HG03108 (cell line): Measurements from ENCODE around the gene C2orf81.

Experiments used
- ATAC-seq: cut with Tn5 transposase; IDR thresholded peaks from one replicate; pipeline ENCODE4 v1.9.1; 2021; ENCODE audit warnings: moderate library complexity; ENCODE audit not compliant: unreplicated experiment

C2orf81 gene

DNA sequence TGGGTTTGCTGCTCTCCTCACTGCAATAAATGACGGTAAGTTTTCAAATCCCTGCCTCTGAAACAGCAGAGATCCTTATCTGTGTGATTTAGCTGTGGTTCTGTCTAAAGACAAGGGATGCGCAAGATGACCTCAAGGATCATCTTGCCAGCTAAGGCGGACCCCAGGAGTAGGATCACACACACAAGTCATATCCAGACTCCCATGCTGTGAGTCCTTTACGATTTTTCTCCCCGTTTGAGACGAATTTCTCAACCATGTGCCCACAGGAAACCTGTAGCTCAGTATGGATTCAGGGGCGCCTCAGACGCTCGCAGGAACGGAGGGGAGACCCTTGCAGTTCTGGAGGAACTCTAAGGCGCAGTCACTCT is 30.2 kb downstream of the C2orf81 start:
- ATAC-seq = peak; percentile 8

DNA sequence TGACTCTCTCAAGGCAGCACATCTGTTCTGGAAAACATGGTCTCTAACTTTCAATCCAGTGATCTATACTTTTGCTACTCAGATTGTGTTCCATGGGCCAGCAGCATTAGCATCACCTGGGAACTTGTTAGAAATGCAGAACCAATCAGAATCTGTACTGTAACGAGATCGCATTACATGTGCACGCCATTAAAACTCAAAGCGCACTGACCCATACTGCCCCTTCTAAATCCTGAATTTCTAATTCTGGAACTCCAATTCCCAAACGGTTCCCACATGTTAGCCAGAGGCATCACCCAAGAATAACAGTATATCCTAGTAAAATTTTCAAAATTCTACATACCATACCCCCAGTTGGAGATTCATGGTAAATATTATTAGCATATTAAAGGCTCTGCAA is 30.8 kb downstream of the C2orf81 start:
- ATAC-seq = no peak

DNA sequence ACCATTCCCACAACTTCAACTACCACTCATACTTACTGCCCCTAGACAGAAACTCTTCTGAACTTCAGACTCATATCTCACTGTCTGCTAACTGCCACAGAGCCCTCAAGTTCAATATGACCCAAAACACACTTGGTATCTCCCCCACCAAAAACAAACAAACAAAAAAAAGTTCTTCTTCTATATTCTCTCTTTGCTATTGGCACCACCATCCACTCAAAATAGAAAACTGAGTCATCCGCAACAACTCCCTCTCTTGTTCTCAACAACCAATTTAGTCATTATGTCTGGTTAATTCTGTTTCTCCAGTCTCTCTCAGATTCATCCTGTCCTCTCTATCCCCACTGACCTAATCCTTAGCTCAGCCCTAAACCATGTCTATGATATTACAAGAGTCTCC is 34.1 kb downstream of the C2orf81 start:
- ATAC-seq = no peak

GRCh38 chr2:74385396-74385795 is 36.0 kb downstream of the C2orf81 start:
- no peak for ATAC-seq

DNA sequence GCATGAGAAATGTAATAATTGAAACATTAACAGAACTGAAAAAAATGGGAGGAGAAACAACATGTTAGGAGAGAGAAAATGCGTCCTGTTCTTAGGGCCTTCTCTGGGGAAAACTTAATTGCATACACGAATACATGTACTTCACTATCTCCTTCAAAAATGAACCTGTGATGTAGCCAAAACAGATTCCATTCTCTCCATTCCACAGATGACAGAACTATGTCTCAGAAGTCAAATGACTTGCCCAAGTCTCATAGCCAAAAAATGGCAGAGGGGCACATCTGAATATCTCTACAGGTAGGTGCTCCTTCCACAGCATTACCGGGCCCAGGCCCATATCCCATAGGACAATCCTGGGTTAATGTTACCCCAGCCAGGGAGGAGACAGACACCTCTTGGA is 37.4 kb downstream of the C2orf81 start:
- no peak for ATAC-seq

- no peak for ATAC-seq
These were observed 38.2 kb downstream of the C2orf81 start for GRCh38 chr2:74383254-74383653.

- no peak for ATAC-seq
These were observed 39.7 kb downstream of the C2orf81 start for GRCh38 chr2:74381751-74382150.

DNA sequence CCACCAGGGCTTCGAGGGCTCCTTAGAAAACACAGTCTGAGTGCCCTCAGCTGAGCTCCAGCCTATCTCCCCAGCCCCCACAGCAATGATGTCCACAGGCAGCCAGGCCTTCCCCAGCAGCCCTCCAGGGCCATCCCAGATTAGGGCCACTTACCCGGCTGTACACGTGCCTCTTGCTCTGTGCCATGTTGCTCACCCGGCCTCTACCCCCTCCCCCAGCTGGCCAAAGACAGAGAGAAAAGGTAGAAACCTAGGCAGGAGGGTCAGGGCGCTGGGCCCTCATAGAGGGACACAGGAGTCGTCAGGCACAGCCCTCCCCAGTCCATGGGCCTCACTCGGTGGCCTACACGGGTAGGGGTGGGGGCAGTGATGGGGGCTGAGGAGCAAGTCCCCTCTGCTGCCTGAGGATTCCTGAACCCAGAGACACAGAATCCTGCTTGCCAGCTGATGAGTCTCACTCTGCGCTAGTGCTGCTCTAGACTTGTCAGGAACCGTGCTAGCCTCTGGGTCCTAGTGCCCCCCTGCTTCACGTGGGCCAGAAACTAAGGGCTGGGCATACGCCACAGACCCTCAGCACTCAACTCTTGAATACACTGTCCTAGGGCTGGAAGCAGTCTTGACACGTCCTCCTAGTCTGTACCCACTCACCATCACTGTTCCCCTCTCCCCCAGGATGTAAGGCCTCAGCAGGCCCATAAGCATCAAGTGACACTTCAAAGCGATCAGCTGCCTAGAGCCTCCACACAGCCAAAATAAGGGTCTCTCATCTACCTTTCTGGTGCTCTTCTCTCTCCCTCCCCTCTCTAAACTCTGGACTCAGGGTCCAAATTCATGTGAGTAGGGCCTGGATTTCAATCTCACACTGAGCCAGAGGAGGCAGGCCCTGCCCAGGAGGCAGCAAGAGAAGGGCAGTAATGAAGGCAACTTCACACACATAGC is 41.3 kb downstream of the C2orf81 start, which contains the start of gene DCTN1:
TSS of gene DCTN1 (minus strand) at position 461 of the 939 bp plus-strand sequence. CDS start at position 187, 274 bp downstream.
- ATAC-seq = no peak

DNA sequence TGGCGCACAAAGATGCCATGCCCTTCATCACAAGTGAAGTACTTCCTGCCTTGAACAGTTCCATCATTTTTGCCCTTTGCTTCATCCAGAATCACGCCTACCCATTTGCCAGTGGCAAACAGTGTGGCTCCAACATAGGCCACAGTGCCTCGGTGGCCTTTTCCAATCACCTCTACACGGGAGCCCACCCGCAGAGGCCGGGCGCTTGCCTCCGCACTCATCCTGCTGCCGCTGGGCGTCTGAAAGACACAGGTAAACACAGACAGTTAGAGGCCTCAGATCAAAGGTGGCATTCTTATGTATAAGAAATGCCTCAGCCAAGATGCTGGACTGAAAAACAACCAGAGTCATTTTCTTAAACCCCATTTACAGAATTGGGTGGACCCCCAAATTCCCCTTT is 43.4 kb downstream of the C2orf81 start:
- ATAC-seq = no peak

- no peak for ATAC-seq
These were observed 45.6 kb downstream of the C2orf81 start for GRCh38 chr2:74375838-74376237.

GRCh38 chr2:74374509-74375205 is 46.8 kb downstream of the C2orf81 start:
- no peak for ATAC-seq

DNA sequence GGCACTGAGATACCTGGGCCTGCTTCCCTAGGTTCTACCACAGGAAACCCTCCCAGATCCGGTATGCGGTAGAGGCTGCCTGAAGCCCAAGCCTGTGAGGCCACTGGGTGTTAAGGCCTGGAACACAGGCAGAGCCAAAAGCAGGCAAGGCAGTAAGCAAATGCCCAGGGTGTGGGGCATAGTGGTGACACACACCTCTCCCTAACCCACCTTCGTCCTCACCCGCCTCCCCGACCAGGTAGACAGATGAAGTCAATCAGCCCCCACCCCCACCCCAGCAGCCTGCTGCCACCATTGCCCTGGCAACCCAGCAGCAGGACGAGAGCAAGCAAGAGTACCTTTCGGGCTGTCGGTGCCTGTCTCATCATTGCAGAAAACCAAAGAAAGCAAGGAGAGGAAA is 47.4 kb downstream of the C2orf81 start:
- no peak for ATAC-seq

DNA sequence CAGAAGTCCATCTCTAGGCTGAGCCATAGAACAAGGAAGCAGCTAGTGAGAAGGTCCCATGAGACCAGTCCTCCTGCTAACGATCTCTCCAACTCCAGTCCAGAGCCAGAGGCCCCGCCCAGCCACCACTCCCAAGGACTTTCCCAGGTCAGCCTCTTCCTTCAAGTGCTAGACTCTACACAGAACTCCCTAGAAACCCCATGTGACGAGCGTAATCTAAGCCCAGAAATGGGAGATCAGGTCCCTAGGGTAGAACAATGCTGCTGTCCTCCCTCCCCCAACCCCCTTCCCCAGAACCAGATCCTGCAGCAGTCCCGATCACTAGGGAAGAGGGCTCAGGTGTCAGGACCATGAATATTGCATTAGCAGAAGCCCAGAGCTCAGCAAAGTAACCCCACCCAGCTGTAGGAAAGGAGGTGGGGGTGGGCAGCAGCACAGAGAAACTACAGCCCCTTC is 48.2 kb downstream of the C2orf81 start:
- ATAC-seq = no peak

DNA sequence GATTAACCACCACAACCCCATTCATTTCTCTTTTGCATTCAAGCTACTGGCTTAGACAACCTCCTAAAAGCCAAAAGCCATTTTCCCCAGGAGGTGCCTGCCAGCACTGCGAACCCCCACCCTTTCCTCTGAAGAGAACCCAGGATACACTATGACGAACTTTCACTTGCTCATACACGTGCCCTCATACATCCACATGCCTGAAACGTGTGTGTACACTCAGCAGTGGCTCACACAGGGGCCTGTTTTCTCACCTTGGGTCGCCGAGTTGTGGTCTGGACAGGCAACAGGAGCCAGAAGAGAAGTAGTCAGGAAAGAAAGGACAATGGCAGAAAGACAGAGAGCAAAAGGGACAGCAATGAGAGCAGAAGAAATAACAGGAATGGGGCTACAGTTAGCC is 48.7 kb downstream of the C2orf81 start:
- ATAC-seq = no peak

DNA sequence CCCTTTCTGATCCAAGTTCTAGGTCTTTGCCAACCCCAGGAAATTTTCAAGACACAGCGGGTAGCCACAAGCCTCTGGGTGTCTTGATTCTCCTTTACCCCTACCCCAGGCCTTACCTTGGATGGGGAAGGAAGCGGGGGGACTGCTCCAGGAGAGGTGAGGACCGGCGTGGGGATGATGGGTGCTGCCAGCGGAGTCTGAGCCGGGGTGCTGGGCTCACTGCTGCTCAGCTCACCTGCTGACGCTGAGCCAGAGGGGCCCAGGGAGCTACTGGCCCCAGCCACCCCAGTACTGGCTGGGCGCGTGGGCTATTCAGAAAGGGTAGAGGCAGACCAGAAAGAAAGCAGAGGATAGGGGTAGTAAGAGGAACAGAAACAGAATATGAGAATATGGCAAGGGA is 50.0 kb downstream of the C2orf81 start:
- ATAC-seq = no peak

DNA sequence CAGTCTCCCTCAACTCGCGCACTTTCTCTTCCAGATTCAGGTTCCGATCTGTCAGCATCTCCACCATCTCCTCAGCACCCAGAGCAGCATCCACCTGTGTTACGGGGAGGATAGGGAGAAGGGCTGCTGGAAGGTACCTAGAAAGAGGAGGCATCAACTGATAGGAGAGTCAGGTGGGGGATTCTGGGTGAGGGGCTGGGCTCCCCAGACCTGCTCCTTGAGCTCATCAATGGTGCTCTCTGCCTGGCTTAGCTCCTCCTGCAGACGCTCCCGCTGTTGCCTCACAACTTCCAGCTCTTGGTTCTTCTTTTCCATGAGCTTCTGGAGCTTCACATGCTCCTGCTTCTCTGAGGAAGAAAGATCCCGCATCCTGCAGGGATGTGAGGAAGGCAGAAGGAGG is 51.4 kb downstream of the C2orf81 start:
- no peak for ATAC-seq

DNA sequence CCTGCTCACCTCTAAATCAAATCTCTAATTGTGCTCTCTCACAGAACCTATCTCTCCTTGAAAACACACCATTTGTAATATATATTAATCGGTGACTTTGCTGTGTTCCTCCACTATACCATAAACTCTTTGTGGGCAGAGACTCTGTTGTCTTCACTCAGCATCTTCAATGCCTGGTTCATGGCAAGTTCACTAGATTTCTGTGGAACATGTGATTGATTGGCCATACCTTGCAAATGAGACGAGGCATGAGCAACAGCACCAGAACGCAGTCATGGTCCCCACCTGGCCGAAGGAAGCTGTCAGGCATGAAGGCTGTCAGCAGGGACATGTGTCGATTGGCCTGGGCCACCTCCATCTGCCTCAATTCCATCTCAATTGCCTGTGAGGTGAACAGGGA is 52.9 kb downstream of the C2orf81 start:
- ATAC-seq = no peak

- ATAC-seq = no peak
These were observed 53.6 kb downstream of the C2orf81 start for GRCh38 chr2:74367789-74368188.

DNA sequence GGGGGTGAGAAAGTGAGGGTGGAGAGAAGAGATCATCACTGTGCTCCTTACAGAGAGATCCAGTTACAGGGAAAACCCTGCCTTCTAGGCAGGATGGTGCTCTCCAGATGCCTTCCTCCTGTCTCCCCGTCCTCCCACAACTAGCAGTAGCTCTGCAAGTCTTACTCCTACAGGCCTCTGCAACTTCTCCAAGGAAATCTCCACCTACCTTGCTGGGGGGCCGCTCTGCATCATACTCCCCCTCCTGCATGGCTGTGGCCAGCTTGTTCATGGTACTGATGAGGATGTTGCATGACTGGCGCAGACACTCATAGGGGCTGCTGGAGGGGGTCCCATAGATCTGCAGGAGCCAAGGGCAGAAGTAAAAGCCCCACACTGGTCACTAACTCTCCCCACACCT is 55.4 kb downstream of the C2orf81 start:
- no peak for ATAC-seq

GRCh38 chr2:74364533-74365505 is 56.6 kb downstream of the C2orf81 start:
- no peak for ATAC-seq
